ENCODE measurements around the gene WDR77.

GRCh38 chr1:111488669-111489068, 39.6 kb upstream of the WDR77 start:
- TF ChIP-seq POLR2A (IDR thresholded peaks at IDR 0.05) (no peak), CTCF (IDR thresholded peaks at IDR 0.05) (no peak), POLR2AphosphoS5 (IDR thresholded peaks at IDR 0.05) (no peak)
